ENCODE results near the gene DUS3L.

- TF ChIP-seq CTCF (IDR thresholded peaks at IDR 0.05) (no peak), POLR2A (IDR thresholded peaks at IDR 0.05) (no peak)
These were observed 13.8 kb upstream of the DUS3L start, which contains the start of gene NRTN for GRCh38 chr19:5804516-5805461.
